K562 (cell line): ENCODE data around the gene STUB1. TPM values are rescaled to one million over a fixed set of nuclear protein-coding genes. Genes with fewer than 3 reads are reported as not detected.

Experiments used
- CHD2 ChIP-seq: IDR thresholded peaks from 2 replicates; pipeline ENCODE4 v1.6.1; 2011; ENCODE audit warnings: low read depth, low read length
- GTF2F1 ChIP-seq: IDR thresholded peaks from 2 replicates; pipeline ENCODE4 v1.6.1; 2011; ENCODE audit warnings: low read depth, low read length, improper control_type of control experiment
- SIN3B ChIP-seq: fragments of 450-650 bp; IDR thresholded peaks from 2 replicates; pipeline ENCODE4 v1.6.1; 2017; ENCODE audit warnings: low read depth, mild to moderate bottlenecking, moderate library complexity
- polyA plus RNA-seq, 8 experiments: library from polyadenylated mRNA; depleted of rRNA in 4 of 8; stranded (reverse) in 5 of 8; unstranded in 3 of 8; fragments of >200 nt; fragmentation: Nextera tagmentation in 2 of 8; fragmentation: Illumina TruSeq in 1 of 8; extraction: Ambion mirVana in 2 of 8; extraction: Trizol in 1 of 8; gene quantifications; 2 replicates each; pipeline versions ENCODE4 v1.2.1 to v1.2.3, GENCODE V29; 2011 to 2014; ENCODE audit warnings: inconsistent platforms in 1 of 8, missing spikeins in 1 of 8
- total RNA-seq, 7 experiments: library from RNA; depleted of rRNA in 6 of 7; stranded (reverse); fragments of >200 nt in 6 of 7; fragmentation: Illumina TruSeq in 2 of 7; extraction: Trizol in 2 of 7; gene quantifications; 2 replicates each; pipeline versions ENCODE4 v1.2.1 to v1.2.3, GENCODE V29; 2011 to 2021; ENCODE audit warnings: low replicate concordance in 1 of 7
- TF ChIP-seq, protein P1 (sequence below): fragments of 250-450 bp; sonication (Bioruptor Pico); IDR thresholded peaks from 2 replicates; pipeline ENCODE4 v1.8.0; 2022; ENCODE audit warnings: inconsistent platforms, mild to moderate bottlenecking, moderate library complexity, borderline replicate concordance
- TF ChIP-seq, protein P2 (sequence below): fragments of 200-800 bp; sonication (Bioruptor generic); IDR thresholded peaks from 2 replicates; pipeline ENCODE4 v1.6.1; 2017; ENCODE audit warnings: missing genetic modification characterization, missing compliant biosample characterization
- TF ChIP-seq, protein P3 (sequence below): fragments of 450-650 bp; IDR thresholded peaks from 2 replicates; pipeline ENCODE4 v1.6.1; 2016; ENCODE audit warnings: low read depth

STUB1 gene
- total and polyA plus RNA-seq, 9 of the 15 experiments (the other 6 are each of a cell fraction or from before 2014, with no cell fraction given) = 10.6 to 251 (median 152) TPM

DNA sequence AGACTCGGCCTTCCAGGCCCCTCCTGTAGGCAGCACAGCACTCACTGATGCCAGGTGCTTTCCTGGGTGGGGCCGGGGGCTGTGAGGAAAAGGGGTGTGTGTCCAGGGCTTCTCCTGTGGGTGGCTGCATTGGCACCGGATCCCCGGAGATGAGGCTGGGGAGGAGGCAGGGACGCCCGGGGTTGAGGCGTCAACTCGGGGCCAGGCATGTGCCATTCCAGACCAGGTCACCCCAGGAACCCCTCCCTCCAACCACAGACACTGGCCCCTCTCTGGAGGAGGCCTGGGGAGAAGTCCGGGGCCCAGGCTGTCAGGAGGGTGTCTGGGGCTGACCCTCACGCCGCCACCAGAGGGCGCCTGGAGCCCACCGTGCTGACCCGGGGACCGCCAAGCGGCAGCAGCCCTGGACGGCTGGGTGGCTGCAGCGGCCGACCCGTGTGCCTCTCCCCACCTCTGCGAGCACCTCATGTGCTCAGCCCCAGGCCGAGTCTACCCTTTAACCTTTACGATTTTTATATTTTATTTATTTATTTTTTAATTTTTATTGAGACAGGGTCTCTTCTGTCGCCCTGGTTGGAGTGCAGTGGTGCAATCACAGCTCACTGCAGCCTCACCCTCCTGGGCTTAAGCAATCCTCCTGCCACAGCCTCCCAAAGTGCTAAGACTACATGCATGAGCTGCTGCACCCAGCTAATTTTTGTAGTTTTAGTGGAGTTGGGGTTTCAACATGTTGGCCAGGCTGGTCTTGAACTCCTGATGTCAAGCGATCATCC lies 31.5 kb downstream of the STUB1 start (continued):
- TF ChIP-seq SIN3B (no peak), GTF2F1 (no peak), CHD2 (no peak)
- TF ChIP-seq, protein P1, sequence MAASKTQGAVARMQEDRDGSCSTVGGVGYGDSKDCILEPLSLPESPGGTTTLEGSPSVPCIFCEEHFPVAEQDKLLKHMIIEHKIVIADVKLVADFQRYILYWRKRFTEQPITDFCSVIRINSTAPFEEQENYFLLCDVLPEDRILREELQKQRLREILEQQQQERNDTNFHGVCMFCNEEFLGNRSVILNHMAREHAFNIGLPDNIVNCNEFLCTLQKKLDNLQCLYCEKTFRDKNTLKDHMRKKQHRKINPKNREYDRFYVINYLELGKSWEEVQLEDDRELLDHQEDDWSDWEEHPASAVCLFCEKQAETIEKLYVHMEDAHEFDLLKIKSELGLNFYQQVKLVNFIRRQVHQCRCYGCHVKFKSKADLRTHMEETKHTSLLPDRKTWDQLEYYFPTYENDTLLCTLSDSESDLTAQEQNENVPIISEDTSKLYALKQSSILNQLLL (CRISPR knock-in tag) = no peak
- TF ChIP-seq, protein P2, sequence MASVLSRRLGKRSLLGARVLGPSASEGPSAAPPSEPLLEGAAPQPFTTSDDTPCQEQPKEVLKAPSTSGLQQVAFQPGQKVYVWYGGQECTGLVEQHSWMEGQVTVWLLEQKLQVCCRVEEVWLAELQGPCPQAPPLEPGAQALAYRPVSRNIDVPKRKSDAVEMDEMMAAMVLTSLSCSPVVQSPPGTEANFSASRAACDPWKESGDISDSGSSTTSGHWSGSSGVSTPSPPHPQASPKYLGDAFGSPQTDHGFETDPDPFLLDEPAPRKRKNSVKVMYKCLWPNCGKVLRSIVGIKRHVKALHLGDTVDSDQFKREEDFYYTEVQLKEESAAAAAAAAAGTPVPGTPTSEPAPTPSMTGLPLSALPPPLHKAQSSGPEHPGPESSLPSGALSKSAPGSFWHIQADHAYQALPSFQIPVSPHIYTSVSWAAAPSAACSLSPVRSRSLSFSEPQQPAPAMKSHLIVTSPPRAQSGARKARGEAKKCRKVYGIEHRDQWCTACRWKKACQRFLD (CRISPR knock-in tag) = no peak
- TF ChIP-seq, protein P3, sequence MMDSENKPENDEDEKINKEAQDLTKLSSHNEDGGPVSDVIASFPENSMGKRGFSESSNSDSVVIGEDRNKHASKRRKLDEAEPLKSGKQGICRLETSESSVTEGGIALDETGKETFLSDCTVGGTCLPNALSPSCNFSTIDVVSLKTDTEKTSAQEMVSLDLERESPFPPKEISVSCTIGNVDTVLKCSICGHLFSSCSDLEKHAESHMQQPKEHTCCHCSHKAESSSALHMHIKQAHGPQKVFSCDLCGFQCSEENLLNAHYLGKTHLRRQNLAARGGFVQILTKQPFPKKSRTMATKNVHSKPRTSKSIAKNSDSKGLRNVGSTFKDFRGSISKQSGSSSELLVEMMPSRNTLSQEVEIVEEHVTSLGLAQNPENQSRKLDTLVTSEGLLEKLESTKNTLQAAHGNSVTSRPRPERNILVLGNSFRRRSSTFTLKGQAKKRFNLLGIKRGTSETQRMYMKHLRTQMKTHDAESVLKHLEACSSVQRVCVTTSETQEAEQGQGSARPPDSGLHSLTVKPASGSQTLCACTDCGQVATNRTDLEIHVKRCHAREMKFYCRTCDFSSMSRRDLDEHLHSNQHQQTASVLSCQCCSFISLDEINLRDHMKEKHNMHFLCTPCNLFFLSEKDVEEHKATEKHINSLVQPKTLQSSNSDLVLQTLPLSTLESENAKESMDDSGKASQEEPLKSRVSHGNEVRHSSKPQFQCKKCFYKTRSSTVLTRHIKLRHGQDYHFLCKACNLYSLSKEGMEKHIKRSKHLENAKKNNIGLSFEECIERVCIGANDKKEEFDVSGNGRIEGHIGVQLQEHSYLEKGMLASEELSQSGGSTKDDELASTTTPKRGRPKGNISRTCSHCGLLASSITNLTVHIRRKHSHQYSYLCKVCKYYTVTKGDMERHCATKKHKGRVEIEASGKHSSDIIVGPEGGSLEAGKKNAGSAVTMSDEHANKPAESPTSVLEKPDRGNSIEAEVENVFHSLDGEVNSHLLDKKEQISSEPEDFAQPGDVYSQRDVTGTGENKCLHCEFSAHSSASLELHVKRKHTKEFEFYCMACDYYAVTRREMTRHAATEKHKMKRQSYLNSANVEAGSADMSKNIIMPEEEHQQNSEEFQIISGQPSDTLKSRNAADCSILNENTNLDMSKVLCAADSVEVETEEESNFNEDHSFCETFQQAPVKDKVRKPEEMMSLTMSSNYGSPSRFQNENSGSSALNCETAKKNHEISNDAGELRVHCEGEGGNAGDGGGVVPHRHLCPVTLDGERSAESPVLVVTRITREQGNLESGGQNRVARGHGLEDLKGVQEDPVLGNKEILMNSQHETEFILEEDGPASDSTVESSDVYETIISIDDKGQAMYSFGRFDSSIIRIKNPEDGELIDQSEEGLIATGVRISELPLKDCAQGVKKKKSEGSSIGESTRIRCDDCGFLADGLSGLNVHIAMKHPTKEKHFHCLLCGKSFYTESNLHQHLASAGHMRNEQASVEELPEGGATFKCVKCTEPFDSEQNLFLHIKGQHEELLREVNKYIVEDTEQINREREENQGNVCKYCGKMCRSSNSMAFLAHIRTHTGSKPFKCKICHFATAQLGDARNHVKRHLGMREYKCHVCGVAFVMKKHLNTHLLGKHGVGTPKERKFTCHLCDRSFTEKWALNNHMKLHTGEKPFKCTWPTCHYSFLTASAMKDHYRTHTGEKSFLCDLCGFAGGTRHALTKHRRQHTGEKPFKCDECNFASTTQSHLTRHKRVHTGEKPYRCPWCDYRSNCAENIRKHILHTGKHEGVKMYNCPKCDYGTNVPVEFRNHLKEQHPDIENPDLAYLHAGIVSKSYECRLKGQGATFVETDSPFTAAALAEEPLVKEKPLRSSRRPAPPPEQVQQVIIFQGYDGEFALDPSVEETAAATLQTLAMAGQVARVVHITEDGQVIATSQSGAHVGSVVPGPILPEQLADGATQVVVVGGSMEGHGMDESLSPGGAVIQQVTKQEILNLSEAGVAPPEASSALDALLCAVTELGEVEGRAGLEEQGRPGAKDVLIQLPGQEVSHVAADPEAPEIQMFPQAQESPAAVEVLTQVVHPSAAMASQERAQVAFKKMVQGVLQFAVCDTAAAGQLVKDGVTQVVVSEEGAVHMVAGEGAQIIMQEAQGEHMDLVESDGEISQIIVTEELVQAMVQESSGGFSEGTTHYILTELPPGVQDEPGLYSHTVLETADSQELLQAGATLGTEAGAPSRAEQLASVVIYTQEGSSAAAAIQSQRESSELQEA = no peak
- TF ChIP-seq, all 486 proteins: peak for 32
